GM12864 (cell line): ENCODE results near the gene HSCB.

Experiments
- DNase-seq: peaks from one replicate; pipeline ENCODE4 v3.0.0-alpha.2; 2011; ENCODE audit warnings: low read depth
- H3K4me3 ChIP-seq: 2 replicates; pipeline ENCODE4 v1.5.1; 2011; ENCODE audit warnings: mild to moderate bottlenecking, low read depth, low read length, control low read depth
- TF ChIP-seq, protein P1 (sequence below): IDR thresholded peaks from 2 replicates; pipeline ENCODE4 v1.5.1; 2011; ENCODE audit warnings: low read depth, mild to moderate bottlenecking, moderate library complexity, low read length, control low read depth, inconsistent platforms; ENCODE audit errors: missing control alignments

The HSCB gene

DNA sequence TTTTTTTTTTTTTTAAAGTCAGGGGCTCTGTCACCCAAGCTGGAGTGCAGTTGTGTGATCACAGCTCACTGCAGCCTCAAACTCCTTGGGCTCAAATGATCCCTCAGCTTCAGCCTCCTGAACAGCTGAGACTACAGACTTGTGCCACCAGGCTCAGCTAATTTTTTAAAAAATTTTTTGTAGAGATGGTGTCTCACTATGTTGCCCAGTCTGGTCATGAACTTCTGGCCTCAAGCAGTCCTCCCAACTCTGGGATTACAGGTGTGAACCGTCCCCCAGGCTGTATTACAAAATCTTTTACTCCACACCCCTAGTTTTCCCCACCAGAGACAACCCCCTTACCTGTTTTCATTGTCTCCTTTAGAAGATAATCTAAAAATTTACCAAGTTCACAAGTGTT lies 32.5 kb downstream of the HSCB start:
- TF ChIP-seq, protein P1, sequence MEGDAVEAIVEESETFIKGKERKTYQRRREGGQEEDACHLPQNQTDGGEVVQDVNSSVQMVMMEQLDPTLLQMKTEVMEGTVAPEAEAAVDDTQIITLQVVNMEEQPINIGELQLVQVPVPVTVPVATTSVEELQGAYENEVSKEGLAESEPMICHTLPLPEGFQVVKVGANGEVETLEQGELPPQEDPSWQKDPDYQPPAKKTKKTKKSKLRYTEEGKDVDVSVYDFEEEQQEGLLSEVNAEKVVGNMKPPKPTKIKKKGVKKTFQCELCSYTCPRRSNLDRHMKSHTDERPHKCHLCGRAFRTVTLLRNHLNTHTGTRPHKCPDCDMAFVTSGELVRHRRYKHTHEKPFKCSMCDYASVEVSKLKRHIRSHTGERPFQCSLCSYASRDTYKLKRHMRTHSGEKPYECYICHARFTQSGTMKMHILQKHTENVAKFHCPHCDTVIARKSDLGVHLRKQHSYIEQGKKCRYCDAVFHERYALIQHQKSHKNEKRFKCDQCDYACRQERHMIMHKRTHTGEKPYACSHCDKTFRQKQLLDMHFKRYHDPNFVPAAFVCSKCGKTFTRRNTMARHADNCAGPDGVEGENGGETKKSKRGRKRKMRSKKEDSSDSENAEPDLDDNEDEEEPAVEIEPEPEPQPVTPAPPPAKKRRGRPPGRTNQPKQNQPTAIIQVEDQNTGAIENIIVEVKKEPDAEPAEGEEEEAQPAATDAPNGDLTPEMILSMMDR, result no peak
- DNase-seq, result no peak
- no peak overlapping the region for H3K4me3 ChIP-seq

DNA sequence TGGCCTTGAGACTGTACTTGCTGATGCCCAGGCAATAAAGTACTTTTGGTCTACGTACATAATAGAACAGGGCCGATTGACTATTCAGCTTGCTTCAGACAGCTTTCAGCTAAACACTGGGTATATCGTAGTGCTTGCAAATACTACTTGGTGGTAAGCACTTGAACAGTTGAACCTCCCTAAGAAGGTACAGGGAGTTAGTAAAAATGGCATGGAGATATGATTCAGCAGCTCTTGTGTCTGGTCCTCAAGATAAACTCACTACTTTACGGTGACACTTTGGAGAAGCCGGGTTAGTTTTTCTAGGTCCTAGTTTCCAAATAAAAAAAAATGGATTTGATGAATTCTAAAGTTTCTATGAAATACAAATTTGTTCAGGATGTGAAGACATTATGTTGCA lies 38.0 kb downstream of the HSCB start:
- no peak for DNase-seq
- TF ChIP-seq, protein P1, result no peak
- no peak overlapping the region for H3K4me3 ChIP-seq

DNA sequence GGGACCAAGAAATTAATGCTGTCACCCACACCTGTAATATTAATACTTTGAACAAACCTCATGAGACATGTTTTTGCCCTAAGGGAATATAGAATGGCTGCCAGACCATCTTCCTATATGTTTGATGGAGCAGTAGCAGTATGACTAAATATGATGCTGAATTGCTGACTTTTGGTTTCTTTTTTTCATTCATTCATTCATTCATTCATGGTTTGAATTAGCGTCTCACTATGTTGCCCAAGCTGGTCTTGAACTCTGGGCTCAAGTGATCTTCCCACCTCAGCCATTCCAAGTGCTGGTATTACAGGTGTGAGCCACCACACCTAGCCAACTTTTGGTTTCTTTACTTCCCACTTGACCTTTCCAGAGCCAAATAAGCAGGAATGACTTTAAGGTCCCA lies 38.5 kb downstream of the HSCB start:
- TF ChIP-seq, protein P1, result no peak

DNA sequence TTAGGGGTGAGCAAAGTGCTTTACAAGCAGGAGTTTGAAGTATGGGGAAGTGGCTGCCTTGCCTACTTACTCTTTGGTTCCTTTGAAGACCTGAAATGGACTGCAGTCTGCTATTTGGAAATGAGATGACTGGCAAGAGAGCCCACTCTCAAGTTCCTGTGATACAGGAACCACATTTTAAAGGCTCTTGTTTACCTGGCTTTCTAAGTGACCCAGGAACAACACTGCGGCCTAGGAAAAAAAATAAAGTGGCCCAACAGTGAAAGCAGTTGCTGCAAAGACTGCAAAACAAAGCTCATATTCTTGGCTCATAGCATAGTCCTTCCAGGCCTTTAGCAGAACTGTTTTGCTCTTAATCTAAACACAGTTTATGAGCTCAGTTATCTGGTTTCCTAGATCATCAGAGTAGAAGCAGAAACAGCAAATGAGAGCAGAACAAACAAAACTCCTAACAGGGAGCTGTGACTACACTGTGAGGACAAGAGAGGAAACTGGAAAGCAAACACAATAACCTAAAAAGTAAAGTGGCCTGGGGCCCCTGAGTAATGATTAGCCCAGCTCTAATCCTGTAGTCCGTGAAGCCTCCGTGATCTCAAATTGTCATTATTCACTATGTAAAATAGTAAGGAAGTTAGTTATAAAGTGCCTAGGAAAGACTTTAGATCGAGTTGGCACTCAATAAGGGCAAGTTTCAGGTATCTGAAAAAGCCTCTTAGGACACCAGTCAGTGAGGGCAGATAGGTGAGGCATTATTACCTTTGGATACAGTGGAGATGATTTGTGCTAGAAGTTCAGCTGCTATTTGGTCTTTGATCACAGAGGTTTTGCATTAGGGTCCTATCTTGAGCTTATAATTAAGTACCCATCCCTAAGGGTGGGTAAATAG lies 42.2 kb downstream of the HSCB start:
- DNase-seq, result no peak
- TF ChIP-seq, protein P1, result no peak
- no peak overlapping the region for H3K4me3 ChIP-seq

More for the DNA sequence above, 38.5 kb downstream of the HSCB start:
- H3K4me3 ChIP-seq, result no peak overlapping the region
- no peak for DNase-seq

DNA sequence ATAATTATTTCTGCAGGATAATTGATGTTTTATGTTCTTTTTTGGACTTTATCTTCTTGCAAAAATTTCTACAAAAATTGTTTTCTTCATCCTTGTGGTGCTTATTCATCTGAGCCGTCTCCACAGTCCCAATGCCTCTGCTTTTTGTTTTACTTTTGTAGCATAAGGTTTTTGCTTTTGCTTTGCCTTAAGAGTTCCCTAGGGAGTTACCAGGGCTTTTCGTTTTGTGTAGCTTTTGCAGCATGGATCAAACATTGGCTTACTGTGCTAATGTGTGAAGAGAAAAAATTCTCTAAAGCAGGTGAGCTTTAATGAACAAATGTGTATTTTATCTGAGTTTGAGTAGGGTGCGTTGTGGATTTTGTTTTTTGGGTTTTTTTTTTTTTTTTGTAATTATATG lies 46.8 kb downstream of the HSCB start:
- TF ChIP-seq, protein P1, result no peak
- no peak overlapping the region for H3K4me3 ChIP-seq
- DNase-seq, result no peak

DNA sequence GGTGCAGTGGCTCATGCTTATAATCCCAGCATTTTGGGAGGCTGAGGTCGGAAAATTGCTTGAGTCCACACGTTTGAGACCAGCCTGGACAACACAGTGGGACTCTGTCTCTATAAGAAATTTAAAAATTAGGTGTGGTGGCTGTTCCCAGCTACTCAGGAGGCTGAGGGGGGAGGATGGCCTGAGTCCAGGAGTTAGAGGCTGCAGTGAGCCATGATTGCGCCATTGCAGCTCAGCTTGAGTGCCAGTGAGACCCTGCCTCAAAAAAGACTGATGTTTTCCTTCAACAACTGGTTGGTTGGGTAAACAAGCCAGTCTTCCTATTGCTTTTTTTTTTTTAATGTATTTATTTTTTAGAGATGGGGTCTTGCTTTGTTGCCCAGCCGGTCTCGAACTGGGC lies 49.3 kb downstream of the HSCB start:
- H3K4me3 ChIP-seq, result no peak overlapping the region
- TF ChIP-seq, protein P1, result no peak
- DNase-seq, result no peak
